ENCODE results near the gene FBXO34. TPM values are rescaled to one million over a fixed set of nuclear protein-coding genes. Genes with fewer than 3 reads are reported as not detected.

The FBXO34 gene
- total and polyA plus RNA-seq, 7 donors = 6.1 to 57.4 (median 25.8) TPM

DNA sequence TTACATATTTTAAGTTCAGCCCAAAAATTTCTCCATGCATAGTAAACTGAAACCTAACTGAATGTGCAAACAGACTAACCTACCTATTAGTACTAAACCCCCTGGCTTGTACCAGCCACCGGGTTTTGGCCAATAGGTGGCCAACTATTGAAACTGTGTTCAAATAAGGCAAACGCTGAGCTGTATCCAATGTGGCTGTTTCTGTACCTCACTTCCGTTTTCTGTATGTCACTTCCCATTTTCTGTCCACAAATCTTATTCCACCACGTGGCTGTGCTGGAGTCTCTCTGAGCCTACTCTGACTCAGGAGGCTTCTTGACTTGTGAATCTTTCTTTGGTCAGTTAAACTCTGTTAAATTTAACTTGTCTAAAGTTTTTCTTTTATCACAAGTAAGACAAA, 6.0 kb upstream of the FBXO34 start:
- intact Hi-C loops (cut with DNase I) = no loop called here
- H3K4me1 ChIP-seq = no peaks in the 10 kb centered on the region
- H3K27ac ChIP-seq = no peak overlapping the region
- ATAC-seq (no peak), DNase-seq (no peak)
- no peak overlapping the region for H3K4me3 ChIP-seq
- WGBS, 3 donors = 79 to 87% (median 82%) methylated on average over 4 of the region's 4 CpGs
- H3K27me3 ChIP-seq (ENCODE audit: insufficient read depth in 3 of 3, low read length in 2 of 3) = no peaks in the 10 kb centered on the region
- TF ChIP-seq CTCF (IDR thresholded peaks at IDR 0.05) = no peak
- H3K9me3 ChIP-seq = no peaks in the 10 kb centered on the region
- no peaks in the 10 kb centered on the region for H3K36me3 ChIP-seq (ENCODE audit: insufficient read depth in 1 of 2, low read depth in 1 of 2)

DNA sequence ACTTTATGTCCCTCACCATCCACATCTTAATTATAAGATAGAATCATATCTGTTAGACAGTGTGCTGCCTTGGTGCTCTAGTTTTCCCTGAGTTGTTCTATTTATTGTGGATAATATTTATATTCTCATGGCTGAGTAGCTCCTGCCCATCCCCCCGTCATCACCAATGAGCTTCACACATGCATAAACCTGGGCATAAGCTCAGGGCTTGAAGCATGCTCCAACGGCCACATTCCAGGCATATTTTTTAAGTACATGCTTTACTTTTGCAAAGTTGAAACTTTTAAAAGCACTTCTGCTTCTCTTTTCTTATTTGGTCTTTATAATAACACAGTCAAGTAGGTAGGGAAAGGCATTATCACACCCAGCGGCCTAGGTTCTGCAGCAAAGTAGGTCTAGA, 3.4 kb upstream of the FBXO34 start:
- Histone ChIP-seq H3K9me3 (no peaks in the 10 kb centered on the region), H3K4me3 (no peak overlapping the region), H3K27me3 (ENCODE audit: insufficient read depth in 3 of 3, low read length in 2 of 3) (no peaks in the 10 kb centered on the region), H3K4me1 (no peaks in the 10 kb centered on the region), H3K36me3 (ENCODE audit: insufficient read depth in 1 of 2, low read depth in 1 of 2) (no peaks in the 10 kb centered on the region), H3K27ac (no peak overlapping the region)
- ATAC-seq = no peak
- 63 to 68% (median 64%) methylated on average over 3 of the region's 3 CpGs for WGBS, 3 donors
- no peak for TF ChIP-seq CTCF (IDR thresholded peaks at IDR 0.05)
- intact Hi-C loops (cut with DNase I) = no loop called here
- no peak for DNase-seq

DNA sequence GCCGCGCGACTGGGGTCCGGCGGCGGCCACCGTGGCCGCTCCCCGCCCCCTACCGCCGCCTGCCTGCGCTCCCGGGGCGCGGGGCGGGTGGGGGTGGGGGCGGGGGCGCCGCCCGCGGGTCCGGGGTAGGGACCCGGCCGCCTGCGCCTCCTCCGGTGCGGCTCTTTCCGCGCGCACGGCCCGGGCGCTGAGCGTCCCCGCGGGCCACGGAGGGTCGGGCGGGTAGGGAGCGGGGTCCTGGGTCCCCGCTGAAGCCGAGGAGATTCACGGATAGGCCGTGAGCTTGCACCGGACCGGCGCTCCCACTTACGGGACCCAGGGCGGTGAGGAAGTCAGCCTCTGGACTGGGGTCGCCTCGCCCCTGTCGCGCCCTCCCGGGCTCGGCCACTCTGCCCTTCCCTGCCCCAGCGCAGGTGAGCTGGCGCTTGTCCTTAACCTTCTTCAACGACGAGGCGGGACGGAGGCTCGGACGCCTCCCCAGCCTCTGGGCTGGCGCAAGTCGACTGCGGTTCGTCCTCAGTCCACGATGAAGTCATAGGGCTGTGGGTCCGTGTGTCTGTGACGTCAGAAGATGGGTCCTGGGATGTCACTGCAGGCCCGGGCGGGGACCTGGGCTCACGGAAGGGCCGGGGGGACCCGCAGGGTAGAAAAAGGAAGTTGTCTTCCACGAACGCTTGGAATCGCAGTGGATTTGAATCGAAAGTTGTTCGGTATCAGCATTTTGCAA, 514 bp downstream of the FBXO34 start:
- 0 to 1% (median 1%) methylated on average over 33 to 79 of the region's 80 CpGs for WGBS, 3 donors
- intact Hi-C loops (cut with DNase I) = loop anchor here (2.0 to 10.0 kb wide), 5 partner anchors 31 to 313 kb away; partner anchors contain the start of gene KTN1 (in 1 of the 2)
- ATAC-seq = peak; percentile 55 to 65 (median 60)

DNA sequence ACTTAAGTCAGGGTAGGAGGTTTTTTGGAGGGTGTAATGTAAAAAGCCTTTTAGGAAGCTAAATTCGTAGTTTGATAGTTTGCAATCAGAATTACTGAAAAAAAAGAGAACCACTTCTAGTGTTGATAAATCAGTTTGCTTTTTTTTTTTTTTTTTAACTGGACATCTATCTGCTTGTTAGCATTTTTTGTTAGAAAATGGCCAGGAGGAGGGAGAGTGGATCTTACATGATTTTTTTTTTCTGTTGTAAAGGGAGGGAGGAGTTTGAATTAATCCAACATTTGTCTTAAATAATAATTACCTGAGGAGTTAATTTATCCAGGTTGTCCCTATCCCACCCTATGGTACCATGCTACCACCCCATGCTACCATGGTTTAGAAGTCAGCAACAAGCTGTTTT, 1.2 kb downstream of the FBXO34 start:
- no peaks in the 10 kb centered on the region for H3K36me3 ChIP-seq (ENCODE audit: insufficient read depth in 1 of 2, low read depth in 1 of 2)
- peak overlapping the region; percentile 93 for H3K4me3 ChIP-seq
- peaks cover 25% of the 10 kb centered on the region for H3K4me1 ChIP-seq
- intact Hi-C loops (cut with DNase I) = loop anchor here (2.0 to 10.0 kb wide), 4 partner anchors 30 to 312 kb away; partner anchors contain the start of gene KTN1 (in 1 of the 2)
- H3K27ac ChIP-seq = peak overlapping the region; percentile 96
- ATAC-seq (no peak), DNase-seq (no peak)
- H3K9me3 ChIP-seq = no peaks in the 10 kb centered on the region
- no peaks in the 10 kb centered on the region for H3K27me3 ChIP-seq (ENCODE audit: insufficient read depth in 3 of 3, low read length in 2 of 3)
- no peak for TF ChIP-seq CTCF (IDR thresholded peaks at IDR 0.05)
- WGBS, 3 donors = 0 to 18% (median 2%) methylated on average over 1 of the region's 1 CpG

More for the DNA sequence above, 514 bp downstream of the FBXO34 start:
- no peaks in the 10 kb centered on the region for H3K9me3 ChIP-seq
- H3K27ac ChIP-seq = peak overlapping the region; percentile 96
- H3K27me3 ChIP-seq (ENCODE audit: insufficient read depth in 3 of 3, low read length in 2 of 3) = no peaks in the 10 kb centered on the region
- peak; percentile 64 to 82 for DNase-seq
- no peak for TF ChIP-seq CTCF (IDR thresholded peaks at IDR 0.05)
- H3K4me3 ChIP-seq = peak overlapping the region; percentile 93
- H3K36me3 ChIP-seq (ENCODE audit: insufficient read depth in 1 of 2, low read depth in 1 of 2) = no peaks in the 10 kb centered on the region
- H3K4me1 ChIP-seq = peaks cover 18% of the 10 kb centered on the region

All from psoas muscle (tissue), 8 donors.